Measurements from ENCODE around the gene RNASET2. TPM values are rescaled to one million over a fixed set of nuclear protein-coding genes. Genes with fewer than 3 reads are reported as not detected.
"Not testable (repeated sequence)": the region's sequence is repeated elsewhere in the genome, so short reads cannot be mapped to it uniquely, and the experiment has no call there.

The RNASET2 gene
- total RNA-seq, 2 experiments from 2014 or later = 69.2 to 73.1 TPM

- Mint-ChIP-seq H3K27ac (peak overlapping the region; percentile 99), H3K4me1 (peaks cover 35% of the 10 kb centered on the region), H3K9me3 (peaks cover 8% of the 10 kb centered on the region), H3K36me3 (peaks cover 4% of the 10 kb centered on the region), H3K4me3 (peak overlapping the region; percentile 92), H3K27me3 (no peaks in the 10 kb centered on the region)
- peak; percentile 42 for DNase-seq
- POLR2A ChIA-PET = interaction anchor here (0.7 to 2.6 kb wide), 6 partner anchors 10 to 456 kb away, joined by 3 to 20 read pairs (median 3); partner anchors contain the start of gene CEP43
- ATAC-seq (ENCODE audit: low read depth) = peak; percentile 20
These were observed 2.8 kb upstream of the RNASET2 start for GRCh38 chr6:166958926-166959861.

GRCh38 chr6:166957805-166958076, 1.4 kb upstream of the RNASET2 start:
- POLR2A ChIA-PET = interaction anchor here (1.1 to 2.6 kb wide), 2 partner anchors 41 to 50 kb away, joined by 5 to 14 read pairs; partner anchors contain the start of gene CEP43
- Mint-ChIP-seq H3K36me3 (peaks cover 4% of the 10 kb centered on the region), H3K4me1 (peaks cover 40% of the 10 kb centered on the region), H3K27me3 (no peaks in the 10 kb centered on the region), H3K27ac (peak overlapping the region; percentile 99), H3K4me3 (peak overlapping the region; percentile 92), H3K9me3 (peaks cover 2% of the 10 kb centered on the region)
- ATAC-seq (ENCODE audit: low read depth) = no peak
- DNase-seq = no peak

GRCh38 chr6:166957087-166957804, 896 bp upstream of the RNASET2 start:
- POLR2A ChIA-PET = interaction anchor here (0.6 to 2.6 kb wide), 8 partner anchors 27 to 166 kb away, joined by 3 to 22 read pairs (median 4); partner anchors contain the start of genes CCR6 and CEP43
- Mint-ChIP-seq H3K27me3 (no peaks in the 10 kb centered on the region), H3K4me3 (peak overlapping the region; percentile 92), H3K27ac (peak overlapping the region; percentile 99), H3K36me3 (peaks cover 2% of the 10 kb centered on the region), H3K9me3 (no peaks in the 10 kb centered on the region), H3K4me1 (peaks cover 40% of the 10 kb centered on the region)
- ATAC-seq (ENCODE audit: low read depth) (peak; percentile 44), DNase-seq (peak; percentile 82)

- Mint-ChIP-seq H3K4me3 (peak overlapping the region; percentile 92), H3K27ac (peak overlapping the region; percentile 39), H3K9me3 (no peaks in the 10 kb centered on the region), H3K4me1 (peaks cover 48% of the 10 kb centered on the region), H3K36me3 (peaks cover 2% of the 10 kb centered on the region), H3K27me3 (no peaks in the 10 kb centered on the region)
- ATAC-seq (ENCODE audit: low read depth) (peak; percentile 17), DNase-seq (no peak)
- POLR2A ChIA-PET = interaction anchor here (0.8 to 2.6 kb wide), 10 partner anchors 11 to 167 kb away, joined by 3 to 22 read pairs (median 4); partner anchors contain the start of genes CCR6 and CEP43
These were observed 396 bp downstream of the RNASET2 start for GRCh38 chr6:166955865-166956443.

GRCh38 chr6:166955121-166955864, 1.1 kb downstream of the RNASET2 start:
- POLR2A ChIA-PET = interaction anchor here (0.8 to 2.6 kb wide), 5 partner anchors 11 to 48 kb away, joined by 3 to 22 read pairs (median 4); partner anchors contain the start of gene CEP43
- DNase-seq = no peak
- Mint-ChIP-seq H3K36me3 (peaks cover 5% of the 10 kb centered on the region), H3K27me3 (no peaks in the 10 kb centered on the region), H3K9me3 (no peaks in the 10 kb centered on the region), H3K4me3 (peak overlapping the region; percentile 92), H3K27ac (peak overlapping the region; percentile 39), H3K4me1 (peaks cover 54% of the 10 kb centered on the region)
- no peak for ATAC-seq (ENCODE audit: low read depth)

GRCh38 chr6:166954118-166954713, 2.1 kb downstream of the RNASET2 start:
- Mint-ChIP-seq H3K9me3 (no peaks in the 10 kb centered on the region), H3K27me3 (no peaks in the 10 kb centered on the region), H3K36me3 (peaks cover 7% of the 10 kb centered on the region), H3K4me3 (peak overlapping the region; percentile 39), H3K4me1 (peaks cover 48% of the 10 kb centered on the region), H3K27ac (no peak overlapping the region)
- ATAC-seq (ENCODE audit: low read depth) (no peak), DNase-seq (no peak)
- POLR2A ChIA-PET = no interaction called here

- Mint-ChIP-seq H3K9me3 (no peaks in the 10 kb centered on the region), H3K27ac (no peak overlapping the region), H3K27me3 (no peaks in the 10 kb centered on the region), H3K4me3 (no peak overlapping the region), H3K36me3 (peaks cover 7% of the 10 kb centered on the region), H3K4me1 (peaks cover 34% of the 10 kb centered on the region)
- no peak for ATAC-seq (ENCODE audit: low read depth)
- POLR2A ChIA-PET = interaction anchor here (1.2 kb wide), 1 partner anchor 46 kb away, joined by 4 read pairs; the partner anchor contains the start of gene CEP43
- no peak for DNase-seq
These were observed 3.5 kb downstream of the RNASET2 start for GRCh38 chr6:166952567-166953486.

- Mint-ChIP-seq H3K9me3 (no peaks in the 10 kb centered on the region), H3K4me1 (peaks cover 28% of the 10 kb centered on the region), H3K27me3 (no peaks in the 10 kb centered on the region), H3K27ac (no peak overlapping the region), H3K4me3 (no peak overlapping the region), H3K36me3 (peaks cover 10% of the 10 kb centered on the region)
- POLR2A ChIA-PET = no interaction called here
- ATAC-seq (ENCODE audit: low read depth) (no peak), DNase-seq (no peak)
These were observed 4.2 kb downstream of the RNASET2 start for GRCh38 chr6:166952121-166952520.

GRCh38 chr6:166951670-166952060, 4.7 kb downstream of the RNASET2 start:
- POLR2A ChIA-PET = no interaction called here
- H3K9me3 Mint-ChIP-seq = no peaks in the 10 kb centered on the region
- no peaks in the 10 kb centered on the region for H3K27me3 Mint-ChIP-seq
- H3K4me1 Mint-ChIP-seq = peaks cover 28% of the 10 kb centered on the region
- no peak overlapping the region for H3K4me3 Mint-ChIP-seq
- H3K27ac Mint-ChIP-seq = peak overlapping the region; percentile 83
- no peak for ATAC-seq (ENCODE audit: low read depth)
- DNase-seq = no peak
- peaks cover 10% of the 10 kb centered on the region for H3K36me3 Mint-ChIP-seq

GRCh38 chr6:166950892-166951669, 5.3 kb downstream of the RNASET2 start:
- H3K27me3 Mint-ChIP-seq, H3K9me3 Mint-ChIP-seq, H3K36me3 Mint-ChIP-seq: not testable (repeated sequence)
- Mint-ChIP-seq H3K4me3 (peak overlapping the region; percentile 50), H3K4me1 (peaks cover 28% of the 10 kb centered on the region), H3K27ac (peak overlapping the region; percentile 83)
- DNase-seq = peak; percentile 65
- POLR2A ChIA-PET = interaction anchor here (1.0 kb wide), 1 partner anchor 18 kb away, joined by 3 read pairs; no protein-coding TSS in a partner anchor
- ATAC-seq (ENCODE audit: low read depth) = peak; percentile 74

GRCh38 chr6:166950443-166950821, 5.9 kb downstream of the RNASET2 start:
- Mint-ChIP-seq H3K4me3 (peak overlapping the region; percentile 50), H3K4me1 (peaks cover 27% of the 10 kb centered on the region), H3K27me3 (no peaks in the 10 kb centered on the region), H3K9me3 (no peaks in the 10 kb centered on the region), H3K36me3 (peaks cover 10% of the 10 kb centered on the region), H3K27ac (peak overlapping the region; percentile 83)
- POLR2A ChIA-PET = interaction anchor here (1.0 kb wide), 1 partner anchor 19 kb away, joined by 3 read pairs; no protein-coding TSS in a partner anchor
- DNase-seq = no peak
- no peak for ATAC-seq (ENCODE audit: low read depth)
